ENCODE measurements around the gene CFH. TPM values are rescaled to one million over a fixed set of nuclear protein-coding genes. Genes with fewer than 3 reads are reported as not detected.
"Not testable (repeated sequence)": the region's sequence is repeated elsewhere in the genome, so short reads cannot be mapped to it uniquely, and the experiment has no call there.

Gene CFH
- total RNA-seq, 1 experiment from 2014 or later, result 0.57 TPM

- ATAC-seq (no peak), DNase-seq (ENCODE audit: low read depth, low spot score) (no peak)
- no peak overlapping the region for H3K9ac ChIP-seq (ENCODE audit: low read length)
- no peak for TF ChIP-seq EZH2 (IDR thresholded peaks at IDR 0.05)
- no peak for TF ChIP-seq ZFX (IDR thresholded peaks at IDR 0.05)
- no peak for TF ChIP-seq JUND (IDR thresholded peaks at IDR 0.05)
- no peak overlapping the region for H3K4me3 ChIP-seq (replicated peaks in 1 of 2; ENCODE audit: low read depth in 1 of 2, low read length in 2 of 2)
- H3K4me2 ChIP-seq (ENCODE audit: low read length), result no peak overlapping the region
- no TSS peak for BruUV-seq (replicated peaks)
- CTCF ChIA-PET, result no interaction called here
- no peaks in the 10 kb centered on the region for H3K27me3 ChIP-seq (ENCODE audit: insufficient read depth, low read length)
- H3K4me1 ChIP-seq (ENCODE audit: control insufficient read depth in 1 of 2, insufficient read depth in 2 of 2, low read length in 2 of 2), result no peaks in the 10 kb centered on the region
- intact Hi-C loops (cut with micrococcal nuclease), result no loop called here
- H3K9me3 ChIP-seq (ENCODE audit: control insufficient read depth in 1 of 2, insufficient read depth in 1 of 2, low read depth in 1 of 2, low read length in 2 of 2), result no peaks in the 10 kb centered on the region
- no peaks in the 10 kb centered on the region for H3K9me2 ChIP-seq (ENCODE audit: insufficient read depth)
- H2AFZ ChIP-seq (ENCODE audit: low read depth, low read length, poor library complexity, severe bottlenecking), result no peak overlapping the region
- H4K20me1 ChIP-seq (ENCODE audit: insufficient read depth), result no peaks in the 10 kb centered on the region
- POLR2A ChIA-PET, result no interaction called here
- RAD21 ChIA-PET (ENCODE audit: low non-redundant PET in 1 of 2, low total read pairs in 2 of 2, uncharacterized antibody in 2 of 2, unreplicated experiment in 2 of 2), result no interaction called here
- H3K36me3 ChIP-seq (ENCODE audit: control insufficient read depth in 1 of 2, insufficient read depth in 2 of 2, low read length in 2 of 2), result no peaks in the 10 kb centered on the region
- no peaks in the 10 kb centered on the region for H3K79me2 ChIP-seq (ENCODE audit: insufficient read depth, low read length)
- no peak overlapping the region for H3K27ac ChIP-seq (ENCODE audit: low read depth, low read length)
Observed at GRCh38 chr1:196777603-196778002, 125.8 kb downstream of the CFH start.

GRCh38 chr1:196779093-196779492, 127.2 kb downstream of the CFH start:
- H3K27ac ChIP-seq (ENCODE audit: low read depth, low read length), result no peak overlapping the region
- TF ChIP-seq SRF (IDR thresholded peaks at IDR 0.05; ENCODE audit: low read depth), result no peak
- TF ChIP-seq SIN3A (IDR thresholded peaks at IDR 0.05; ENCODE audit: low read depth), result no peak
- TF ChIP-seq ELF1 (IDR thresholded peaks at IDR 0.05; ENCODE audit: borderline replicate concordance, low read depth), result no peak
- TF ChIP-seq CTCF (IDR thresholded peaks at IDR 0.05 in 2 of 3, conservative IDR thresholded peaks at IDR 0.05 in 1 of 3; ENCODE audit: borderline replicate concordance in 1 of 3, insufficient read depth in 1 of 3, low read depth in 2 of 3, low read length in 2 of 3), result peak in 1 of 3 experiments; percentile 19; a peak in 2 of 6 replicates
- no peaks in the 10 kb centered on the region for H3K27me3 ChIP-seq (ENCODE audit: insufficient read depth, low read length)
- no peaks in the 10 kb centered on the region for H3K36me3 ChIP-seq (ENCODE audit: control insufficient read depth in 1 of 2, insufficient read depth in 2 of 2, low read length in 2 of 2)
- H3K9me2 ChIP-seq (ENCODE audit: insufficient read depth), result no peaks in the 10 kb centered on the region
- no peaks in the 10 kb centered on the region for H3K4me1 ChIP-seq (ENCODE audit: control insufficient read depth in 1 of 2, insufficient read depth in 2 of 2, low read length in 2 of 2)
- H3K9me3 ChIP-seq (ENCODE audit: control insufficient read depth in 1 of 2, insufficient read depth in 1 of 2, low read depth in 1 of 2, low read length in 2 of 2), result no peaks in the 10 kb centered on the region
- no TSS peak for BruUV-seq (replicated peaks)
- intact Hi-C loops (cut with micrococcal nuclease), result no loop called here
- ChIA-PET POLR2A (no interaction called here), CTCF (no interaction called here), RAD21 (ENCODE audit: low non-redundant PET in 1 of 2, low total read pairs in 2 of 2, uncharacterized antibody in 2 of 2, unreplicated experiment in 2 of 2) (no interaction called here)
- no peaks in the 10 kb centered on the region for H4K20me1 ChIP-seq (ENCODE audit: insufficient read depth)
- no peaks in the 10 kb centered on the region for H3K79me2 ChIP-seq (ENCODE audit: insufficient read depth, low read length)
- DNase-seq (ENCODE audit: low read depth, low spot score) (no peak), ATAC-seq (no peak)
- no peak overlapping the region for H3K4me2 ChIP-seq (ENCODE audit: low read length)
- H2AFZ ChIP-seq (ENCODE audit: low read depth, low read length, poor library complexity, severe bottlenecking), result peak overlapping the region; percentile 82
- no peak overlapping the region for H3K4me3 ChIP-seq (replicated peaks in 1 of 2; ENCODE audit: low read depth in 1 of 2, low read length in 2 of 2)
- no peak overlapping the region for H3K9ac ChIP-seq (ENCODE audit: low read length)

- H3K27me3 ChIP-seq (ENCODE audit: insufficient read depth, low read length); POLR2A ChIA-PET; BruUV-seq (replicated peaks); H3K9ac ChIP-seq (ENCODE audit: low read length); H3K4me1 ChIP-seq (ENCODE audit: control insufficient read depth in 1 of 2, insufficient read depth in 2 of 2, low read length in 2 of 2); CTCF ChIA-PET; H3K36me3 ChIP-seq (ENCODE audit: control insufficient read depth in 1 of 2, insufficient read depth in 2 of 2, low read length in 2 of 2); H4K20me1 ChIP-seq (ENCODE audit: insufficient read depth); RAD21 ChIA-PET (ENCODE audit: low non-redundant PET in 1 of 2, low total read pairs in 2 of 2, uncharacterized antibody in 2 of 2, unreplicated experiment in 2 of 2); H2AFZ ChIP-seq (ENCODE audit: low read depth, low read length, poor library complexity, severe bottlenecking); H3K79me2 ChIP-seq (ENCODE audit: insufficient read depth, low read length); H3K9me2 ChIP-seq (ENCODE audit: insufficient read depth); intact Hi-C loops (cut with micrococcal nuclease); H3K4me3 ChIP-seq (replicated peaks in 1 of 2; ENCODE audit: low read depth in 1 of 2, low read length in 2 of 2); H3K4me2 ChIP-seq (ENCODE audit: low read length); ATAC-seq; H3K9me3 ChIP-seq (ENCODE audit: control insufficient read depth in 1 of 2, insufficient read depth in 1 of 2, low read depth in 1 of 2, low read length in 2 of 2); DNase-seq (ENCODE audit: low read depth, low spot score); H3K27ac ChIP-seq (ENCODE audit: low read depth, low read length): not testable (repeated sequence)
Observed at GRCh38 chr1:196791252-196791651, 139.4 kb downstream of the CFH start.

GRCh38 chr1:196794103-196794502, 142.3 kb downstream of the CFH start:
- H3K36me3 ChIP-seq (ENCODE audit: control insufficient read depth in 1 of 2, insufficient read depth in 2 of 2, low read length in 2 of 2); H3K4me3 ChIP-seq (replicated peaks in 1 of 2; ENCODE audit: low read depth in 1 of 2, low read length in 2 of 2); H3K79me2 ChIP-seq (ENCODE audit: insufficient read depth, low read length); H3K9ac ChIP-seq (ENCODE audit: low read length); ATAC-seq; DNase-seq (ENCODE audit: low read depth, low spot score); H3K27ac ChIP-seq (ENCODE audit: low read depth, low read length); POLR2A ChIA-PET; H4K20me1 ChIP-seq (ENCODE audit: insufficient read depth); H3K27me3 ChIP-seq (ENCODE audit: insufficient read depth, low read length); H3K9me3 ChIP-seq (ENCODE audit: control insufficient read depth in 1 of 2, insufficient read depth in 1 of 2, low read depth in 1 of 2, low read length in 2 of 2); H3K4me1 ChIP-seq (ENCODE audit: control insufficient read depth in 1 of 2, insufficient read depth in 2 of 2, low read length in 2 of 2); H2AFZ ChIP-seq (ENCODE audit: low read depth, low read length, poor library complexity, severe bottlenecking); CTCF ChIA-PET; RAD21 ChIA-PET (ENCODE audit: low non-redundant PET in 1 of 2, low total read pairs in 2 of 2, uncharacterized antibody in 2 of 2, unreplicated experiment in 2 of 2); H3K4me2 ChIP-seq (ENCODE audit: low read length); BruUV-seq (replicated peaks); H3K9me2 ChIP-seq (ENCODE audit: insufficient read depth); intact Hi-C loops (cut with micrococcal nuclease): not testable (repeated sequence)
